NCI-H146 treated with DMSO at 0.1 percent for 48 hours (cell line): ENCODE data around the gene QRICH2.
"Not testable (repeated sequence)": the region's sequence is repeated elsewhere in the genome, so short reads cannot be mapped to it uniquely, and the experiment has no call there.

Source experiments
- DNase-seq: peaks from one replicate; lab custom pipeline; 2025; ENCODE audit not compliant: unreplicated experiment; lab: John Stamatoyannopoulos, UW

Gene QRICH2, protein sequence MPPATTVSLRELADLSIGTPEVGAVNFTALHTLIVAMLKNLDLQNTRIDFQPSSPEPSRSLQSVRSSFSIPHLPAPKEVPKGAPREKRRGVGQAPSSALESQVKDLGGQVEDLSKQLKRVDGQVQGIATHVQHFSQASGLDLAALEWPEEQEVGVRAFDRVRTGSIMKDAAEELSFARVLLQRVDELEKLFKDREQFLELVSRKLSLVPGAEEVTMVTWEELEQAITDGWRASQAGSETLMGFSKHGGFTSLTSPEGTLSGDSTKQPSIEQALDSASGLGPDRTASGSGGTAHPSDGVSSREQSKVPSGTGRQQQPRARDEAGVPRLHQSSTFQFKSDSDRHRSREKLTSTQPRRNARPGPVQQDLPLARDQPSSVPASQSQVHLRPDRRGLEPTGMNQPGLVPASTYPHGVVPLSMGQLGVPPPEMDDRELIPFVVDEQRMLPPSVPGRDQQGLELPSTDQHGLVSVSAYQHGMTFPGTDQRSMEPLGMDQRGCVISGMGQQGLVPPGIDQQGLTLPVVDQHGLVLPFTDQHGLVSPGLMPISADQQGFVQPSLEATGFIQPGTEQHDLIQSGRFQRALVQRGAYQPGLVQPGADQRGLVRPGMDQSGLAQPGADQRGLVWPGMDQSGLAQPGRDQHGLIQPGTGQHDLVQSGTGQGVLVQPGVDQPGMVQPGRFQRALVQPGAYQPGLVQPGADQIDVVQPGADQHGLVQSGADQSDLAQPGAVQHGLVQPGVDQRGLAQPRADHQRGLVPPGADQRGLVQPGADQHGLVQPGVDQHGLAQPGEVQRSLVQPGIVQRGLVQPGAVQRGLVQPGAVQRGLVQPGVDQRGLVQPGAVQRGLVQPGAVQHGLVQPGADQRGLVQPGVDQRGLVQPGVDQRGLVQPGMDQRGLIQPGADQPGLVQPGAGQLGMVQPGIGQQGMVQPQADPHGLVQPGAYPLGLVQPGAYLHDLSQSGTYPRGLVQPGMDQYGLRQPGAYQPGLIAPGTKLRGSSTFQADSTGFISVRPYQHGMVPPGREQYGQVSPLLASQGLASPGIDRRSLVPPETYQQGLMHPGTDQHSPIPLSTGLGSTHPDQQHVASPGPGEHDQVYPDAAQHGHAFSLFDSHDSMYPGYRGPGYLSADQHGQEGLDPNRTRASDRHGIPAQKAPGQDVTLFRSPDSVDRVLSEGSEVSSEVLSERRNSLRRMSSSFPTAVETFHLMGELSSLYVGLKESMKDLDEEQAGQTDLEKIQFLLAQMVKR (N-terminal part only)

DNA sequence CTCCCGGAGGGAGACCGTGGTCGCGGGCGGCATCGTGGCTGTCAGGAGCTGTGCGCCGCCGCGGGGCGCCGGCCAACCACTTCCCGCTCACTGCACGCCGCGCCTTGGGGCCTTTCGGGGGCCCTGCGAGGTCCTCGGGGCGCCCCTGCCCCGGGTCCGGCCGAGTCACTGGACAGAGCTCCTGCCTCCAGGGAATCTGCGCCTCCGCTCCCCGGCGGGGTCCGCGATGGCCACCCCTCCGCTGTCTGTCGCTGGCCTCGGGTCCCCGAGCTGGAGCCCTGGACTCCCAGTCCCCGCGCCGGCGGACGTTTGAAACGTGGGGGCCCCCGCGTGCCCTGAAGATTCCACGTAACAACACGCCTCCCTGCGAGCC lies at the start of gene QRICH2:
TSS of gene QRICH2 (minus strand) at position 311 of the 373 bp plus-strand sequence. CDS start at position 33, 278 bp downstream.
- DNase-seq: no peak

DNA sequence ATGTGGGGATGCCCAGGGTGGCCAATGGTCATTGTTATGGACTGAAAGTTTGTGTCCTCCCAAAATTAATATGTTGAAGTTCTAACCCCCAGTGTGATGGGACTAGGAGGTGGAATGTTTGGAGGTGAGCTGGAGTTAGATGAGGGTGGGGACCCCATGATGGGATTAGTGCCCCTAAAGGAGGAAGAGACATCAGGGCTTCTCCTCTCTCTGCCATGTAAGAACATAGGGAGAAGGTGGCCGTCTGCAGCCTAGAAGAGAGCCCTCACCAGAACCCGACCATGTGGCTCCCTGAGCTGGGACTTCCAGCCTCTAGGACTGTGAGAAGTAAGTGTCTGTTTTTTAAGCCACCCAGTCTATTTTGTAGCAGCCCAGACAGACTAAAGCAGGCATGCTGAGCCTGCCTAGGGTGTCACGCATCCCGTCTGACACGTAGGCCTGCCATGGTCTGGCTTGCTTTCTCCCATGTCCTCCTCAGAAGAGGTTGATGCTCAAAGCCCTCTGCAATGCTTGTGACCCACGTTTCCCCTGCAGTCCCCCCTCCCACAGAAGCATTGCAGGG lies 49.6 kb upstream of the QRICH2 start:
- no peak for DNase-seq

DNA sequence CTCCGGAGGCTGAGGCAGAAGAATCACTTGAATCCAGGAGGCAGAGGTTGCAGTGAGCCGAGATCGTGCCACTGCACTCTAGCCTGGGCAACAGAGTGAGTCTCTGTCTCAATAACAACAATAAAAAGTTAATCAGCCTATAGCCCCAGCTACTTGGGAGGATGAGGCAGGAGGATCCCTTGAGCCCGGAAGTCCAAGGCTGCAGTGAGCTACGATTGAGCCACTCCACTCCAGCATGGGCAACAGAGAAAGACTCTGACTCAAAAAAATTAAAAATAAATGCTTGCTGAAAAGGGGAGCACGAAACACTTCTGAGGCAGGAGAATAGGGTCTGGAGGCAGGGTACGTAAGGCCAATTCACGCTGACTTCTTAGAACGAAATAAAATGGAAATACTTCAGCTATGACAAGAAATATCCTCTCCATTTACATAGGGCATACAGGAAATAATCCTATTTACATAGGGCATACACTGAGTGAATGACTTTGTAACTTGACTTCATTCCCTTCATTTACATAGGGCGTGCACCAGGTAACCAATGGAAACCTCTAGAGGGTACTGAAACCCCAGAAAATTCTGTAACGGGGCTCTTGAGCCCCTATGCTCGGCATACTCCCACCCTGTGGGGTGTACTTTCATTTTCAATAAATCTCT lies 48.9 kb upstream of the QRICH2 start:
- no peak for DNase-seq

DNA sequence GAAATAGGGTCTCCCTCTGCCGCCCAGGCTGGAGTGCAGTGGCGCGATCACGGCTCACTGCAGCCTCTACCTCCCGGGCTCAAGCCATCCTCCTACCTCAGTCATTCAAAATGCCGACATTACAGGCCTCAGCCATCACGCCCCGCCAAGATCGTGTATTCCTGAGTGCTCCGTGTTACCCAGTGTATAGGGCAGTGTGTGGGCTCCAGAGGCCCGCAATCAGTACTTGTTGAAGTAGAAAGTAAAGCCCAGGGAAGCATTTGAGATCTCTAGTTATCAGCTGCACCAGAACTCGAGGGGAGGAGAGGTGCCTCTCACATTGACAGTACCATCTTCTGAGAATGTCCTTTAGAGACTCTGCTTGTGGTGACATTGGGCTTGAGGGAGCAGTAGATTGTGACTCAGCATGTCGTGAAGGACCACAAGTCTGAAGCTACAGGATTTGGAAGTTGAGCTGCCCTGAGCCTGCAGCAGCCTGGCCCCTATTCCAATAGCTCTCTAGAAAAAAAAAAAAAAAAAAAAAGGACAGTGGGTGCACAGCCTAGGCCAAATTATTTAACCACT lies 46.8 kb upstream of the QRICH2 start:
- no peak for DNase-seq

DNA sequence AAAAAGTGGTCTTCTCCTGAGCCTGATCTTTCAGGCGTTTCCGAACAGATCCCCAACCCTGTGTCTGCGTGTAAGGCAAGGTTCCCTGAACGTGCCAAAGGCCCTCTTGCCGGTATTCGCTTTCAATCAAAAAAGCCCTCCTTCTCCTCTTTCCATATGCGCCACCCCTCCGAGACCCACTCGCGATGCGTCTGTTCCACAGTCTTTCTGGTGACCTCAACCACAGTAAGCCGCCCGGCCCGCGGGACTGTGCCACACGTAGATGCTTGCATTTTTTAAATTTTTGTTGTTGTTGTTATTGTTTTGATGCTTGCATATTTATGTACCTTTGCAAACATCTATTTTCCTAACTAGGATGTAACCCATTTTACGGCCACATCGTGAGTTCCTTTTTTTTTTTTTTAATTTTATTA lies 46.2 kb upstream of the QRICH2 start:
- no peak for DNase-seq

DNA sequence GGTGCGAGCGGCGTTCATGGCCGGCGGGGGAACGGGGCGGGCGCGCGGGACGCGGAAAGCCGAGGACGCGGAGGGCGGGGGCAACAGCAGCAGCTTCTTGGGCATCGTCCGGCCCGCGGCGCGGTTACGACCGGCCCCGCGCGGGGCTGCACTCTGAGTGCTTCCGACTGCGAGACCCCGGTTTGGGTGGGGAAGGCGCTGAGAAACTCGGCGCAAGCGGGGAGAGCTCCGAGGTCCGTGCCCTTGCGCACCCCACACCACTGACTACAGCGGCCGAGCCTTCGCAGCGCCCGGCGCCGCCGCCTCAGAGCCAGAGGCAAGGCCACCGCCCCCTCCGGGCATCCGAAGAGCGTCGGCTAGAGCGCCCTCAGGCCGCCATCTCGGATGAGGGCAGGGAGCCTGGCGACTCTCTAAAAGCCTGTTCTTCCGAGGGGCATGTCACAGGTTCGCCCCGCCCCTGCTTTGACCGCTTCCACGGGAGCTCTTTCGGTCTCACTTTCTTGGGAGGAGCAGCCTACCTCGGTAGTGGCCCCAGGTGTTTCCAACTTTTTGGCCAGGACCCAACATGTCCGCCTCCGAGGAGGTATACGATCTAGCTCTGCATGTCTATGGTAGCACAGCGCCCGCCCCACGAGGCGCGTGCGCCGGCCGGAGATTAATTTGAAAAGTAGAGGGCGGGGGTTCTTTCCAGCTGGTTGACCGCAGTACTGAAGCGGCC lies 45.7 kb upstream of the QRICH2 start, which contains the start of gene PRPSAP1:
TSS of gene PRPSAP1 (minus strand) at position 318 of the 718 bp plus-strand sequence. CDS start at position 105, 213 bp downstream.
- DNase-seq: peak; percentile 92

DNA sequence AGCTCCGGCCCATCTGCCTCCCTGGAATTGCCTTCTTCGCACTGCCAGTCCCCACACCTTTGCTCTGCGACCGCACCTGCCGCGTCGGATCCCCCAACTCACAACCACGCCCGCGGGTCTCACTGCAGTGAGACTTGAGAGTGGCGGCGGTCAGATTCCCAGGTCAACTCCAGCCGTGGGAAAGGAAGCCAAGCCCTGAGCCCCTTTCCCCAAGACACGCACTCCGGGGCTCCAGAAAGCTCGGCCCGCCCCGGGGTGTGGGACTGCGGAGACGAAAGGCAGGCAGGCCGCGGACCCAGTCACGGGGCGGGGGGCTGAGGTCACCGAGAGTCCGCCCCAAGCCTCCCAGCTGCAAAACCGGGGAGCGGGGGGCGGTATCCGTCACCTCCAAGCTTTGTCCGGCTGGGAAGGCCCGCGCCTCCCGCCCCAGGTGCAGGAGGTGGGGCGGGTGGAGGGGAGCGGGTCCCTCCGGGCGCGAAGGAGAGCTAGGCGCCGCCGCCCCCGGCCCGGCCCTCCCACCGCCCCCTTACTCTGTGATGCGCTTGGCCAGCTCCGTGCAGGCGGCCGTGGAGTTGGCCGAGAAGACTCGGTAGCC lies 45.0 kb upstream of the QRICH2 start:
- no peak for DNase-seq

DNA sequence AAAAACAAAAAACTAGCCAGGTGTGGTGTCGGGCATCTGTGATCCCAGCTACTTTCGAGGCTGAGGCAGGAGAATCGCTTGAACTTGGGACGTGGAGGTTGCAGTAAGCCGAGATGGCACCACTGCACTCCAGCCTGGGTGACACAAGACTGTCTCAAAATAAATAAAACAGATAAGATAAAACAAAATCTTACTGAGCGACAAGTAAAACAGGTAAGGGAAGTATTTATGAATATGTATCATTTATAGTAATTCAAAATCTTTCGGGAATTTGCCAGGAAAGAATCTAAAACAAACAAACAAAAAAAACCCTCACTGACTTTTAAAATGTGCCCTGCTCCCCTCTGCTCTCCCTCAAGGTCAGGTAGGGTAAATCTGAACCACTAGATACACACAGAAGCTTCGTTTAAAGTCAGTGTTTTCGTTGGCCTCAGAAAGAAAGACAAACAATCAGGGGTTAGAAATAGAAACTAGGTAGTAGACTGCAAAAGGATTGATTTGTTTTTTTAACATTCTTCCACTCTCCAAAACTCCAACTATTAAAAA lies 43.5 kb upstream of the QRICH2 start:
- DNase-seq: no peak

DNA sequence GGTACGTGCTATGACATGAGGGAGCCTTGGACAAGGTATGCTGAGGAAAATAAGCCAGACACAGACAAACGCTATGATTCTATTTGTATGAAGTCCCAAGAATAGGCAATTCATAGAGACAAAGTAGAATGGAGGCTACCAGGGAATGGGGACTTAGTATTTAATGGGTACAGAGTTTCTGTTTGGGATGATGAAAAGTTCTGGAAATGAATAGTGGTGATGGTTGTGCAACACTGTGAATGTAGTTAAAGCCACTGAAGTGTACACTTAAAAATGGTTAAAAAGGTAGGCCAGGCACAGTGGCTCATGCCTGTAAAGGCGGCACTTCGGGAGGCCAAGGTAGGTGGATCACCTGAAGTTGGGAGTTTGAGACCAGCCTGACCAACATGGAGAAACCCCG lies 42.4 kb upstream of the QRICH2 start:
- DNase-seq: no peak

DNA sequence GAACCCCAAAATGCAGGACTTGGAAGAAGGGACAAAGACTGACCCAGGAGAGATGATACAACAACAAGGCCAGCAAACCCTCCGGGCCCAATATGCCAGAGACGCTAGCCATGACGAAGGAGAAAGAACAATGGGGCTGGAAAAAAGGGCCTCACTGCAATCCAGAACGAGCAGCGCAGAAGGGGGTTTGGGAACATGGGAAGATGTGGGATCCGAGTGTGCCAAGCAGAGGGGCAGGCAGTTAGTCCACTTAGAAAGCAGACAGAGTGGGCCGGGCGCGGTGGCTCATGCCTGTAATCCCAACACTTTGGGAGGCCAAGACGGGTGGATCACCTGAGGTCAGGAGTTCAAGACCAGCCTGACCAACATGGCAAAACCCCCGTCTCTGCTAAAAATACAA lies 38.9 kb upstream of the QRICH2 start:
- not testable (repeated sequence) for DNase-seq

DNA sequence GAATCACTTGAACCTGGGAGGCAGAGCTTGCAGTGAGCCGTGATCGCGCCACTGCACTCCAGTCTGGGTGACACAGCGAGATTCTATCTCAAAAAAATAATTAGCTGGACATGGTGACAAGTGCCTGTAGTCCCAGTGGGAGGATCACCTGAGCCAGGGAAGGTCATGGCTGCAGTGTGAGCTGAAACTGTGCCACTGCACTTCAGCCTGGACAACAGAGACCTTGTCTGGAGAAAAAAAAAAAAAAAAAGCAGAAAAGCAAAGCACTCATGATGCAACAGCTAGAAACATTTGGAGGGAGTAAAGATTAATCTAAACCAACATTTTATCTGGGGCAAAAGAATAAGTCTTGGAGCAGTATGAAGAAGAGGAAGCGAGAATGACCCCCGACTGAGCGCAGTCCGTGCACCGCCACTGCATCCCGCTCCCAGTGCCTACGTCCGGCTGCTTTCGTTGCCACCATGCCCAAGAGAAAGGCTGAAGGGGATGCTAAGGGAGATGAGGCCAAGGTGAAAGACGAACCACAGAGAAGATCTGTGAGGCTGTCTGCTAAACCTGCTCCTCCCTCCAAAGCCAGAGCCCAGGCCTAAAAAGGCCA lies 37.4 kb upstream of the QRICH2 start:
- no peak for DNase-seq

DNA sequence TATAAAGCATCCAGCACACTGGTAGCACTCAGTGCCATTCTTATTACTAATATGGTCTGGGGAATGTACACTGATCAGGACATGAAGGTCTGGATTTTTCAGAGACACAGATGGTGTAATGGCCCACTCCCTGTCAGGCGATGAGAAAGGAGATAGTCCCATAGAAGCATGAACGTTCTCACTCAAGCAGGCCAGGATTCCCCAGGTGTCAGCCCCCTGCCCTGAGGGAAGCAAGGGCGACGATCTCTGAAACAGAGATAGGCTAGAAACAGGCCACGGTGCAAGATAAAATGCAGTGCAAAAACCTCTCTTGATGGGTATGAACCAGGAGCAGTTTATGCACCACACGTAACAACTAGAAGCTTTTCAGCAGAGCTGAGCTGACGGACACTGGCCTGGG lies 35.0 kb upstream of the QRICH2 start:
- DNase-seq: no peak

DNA sequence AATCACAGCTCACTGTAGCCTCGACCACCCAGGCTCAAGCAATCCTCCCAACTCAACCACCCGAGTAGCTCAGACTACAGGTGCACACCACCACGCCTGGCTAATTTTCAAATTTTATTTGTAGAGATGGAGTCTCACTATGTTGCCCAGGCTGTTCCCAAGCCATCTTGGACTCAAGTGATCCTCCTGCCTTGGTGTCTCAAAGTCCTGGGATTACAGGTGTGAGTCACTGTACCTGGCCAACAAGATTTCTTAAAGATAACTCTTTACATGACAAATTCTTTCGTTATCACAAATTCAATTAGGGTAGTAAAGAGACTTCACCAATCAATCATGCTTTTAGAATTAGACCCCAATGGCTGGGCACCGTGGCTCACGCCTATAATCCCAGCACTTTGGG lies 33.2 kb upstream of the QRICH2 start:
- DNase-seq: no peak

DNA sequence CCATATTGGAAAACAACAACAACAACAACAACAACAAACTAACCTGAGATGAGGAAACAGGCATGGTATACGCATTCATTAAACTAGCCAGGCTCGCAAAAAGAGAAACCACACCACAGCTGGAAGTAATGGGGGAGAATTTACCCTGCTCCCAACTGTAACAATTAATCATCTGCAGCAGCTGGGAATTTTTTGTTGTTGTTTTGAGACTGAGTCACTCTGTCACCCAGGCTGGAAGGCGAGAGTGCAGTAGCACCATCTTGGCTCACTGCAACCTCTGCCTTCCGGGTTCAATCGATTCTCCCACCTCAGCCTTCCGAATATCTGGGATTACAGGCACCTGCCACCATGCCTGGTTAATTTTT lies 29.3 kb upstream of the QRICH2 start:
- no peak for DNase-seq

DNA sequence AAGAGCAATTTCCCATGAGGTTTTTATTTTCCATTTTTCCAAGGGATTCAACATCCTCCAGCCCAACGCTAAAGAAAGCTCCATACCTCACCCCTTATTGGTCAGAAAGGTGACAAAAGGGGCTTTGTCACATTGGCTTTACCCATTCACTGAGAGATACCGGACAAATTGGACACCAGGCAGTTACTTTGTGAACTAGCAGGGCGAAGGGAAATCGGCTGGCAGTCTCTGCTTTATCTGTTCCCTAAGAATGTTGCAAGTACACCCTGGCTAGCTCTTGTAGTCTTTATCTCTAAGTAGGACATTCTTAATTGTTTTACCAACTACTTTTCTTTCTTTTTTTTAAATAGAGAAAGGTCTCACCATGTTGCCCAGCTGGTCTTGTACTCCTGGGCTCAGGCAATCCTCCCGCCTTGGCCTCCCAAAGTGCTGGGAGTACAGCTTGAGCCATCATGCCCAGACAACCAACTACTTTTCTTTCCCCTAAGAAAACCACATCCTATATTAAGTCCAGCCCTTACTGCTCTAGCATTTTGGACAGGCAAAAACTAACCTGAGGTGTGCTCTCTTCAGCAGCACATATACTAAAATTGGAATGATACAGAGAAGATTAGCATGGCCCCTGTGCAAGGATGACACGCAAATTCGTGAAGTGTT lies 28.8 kb upstream of the QRICH2 start:
- DNase-seq: no peak

DNA sequence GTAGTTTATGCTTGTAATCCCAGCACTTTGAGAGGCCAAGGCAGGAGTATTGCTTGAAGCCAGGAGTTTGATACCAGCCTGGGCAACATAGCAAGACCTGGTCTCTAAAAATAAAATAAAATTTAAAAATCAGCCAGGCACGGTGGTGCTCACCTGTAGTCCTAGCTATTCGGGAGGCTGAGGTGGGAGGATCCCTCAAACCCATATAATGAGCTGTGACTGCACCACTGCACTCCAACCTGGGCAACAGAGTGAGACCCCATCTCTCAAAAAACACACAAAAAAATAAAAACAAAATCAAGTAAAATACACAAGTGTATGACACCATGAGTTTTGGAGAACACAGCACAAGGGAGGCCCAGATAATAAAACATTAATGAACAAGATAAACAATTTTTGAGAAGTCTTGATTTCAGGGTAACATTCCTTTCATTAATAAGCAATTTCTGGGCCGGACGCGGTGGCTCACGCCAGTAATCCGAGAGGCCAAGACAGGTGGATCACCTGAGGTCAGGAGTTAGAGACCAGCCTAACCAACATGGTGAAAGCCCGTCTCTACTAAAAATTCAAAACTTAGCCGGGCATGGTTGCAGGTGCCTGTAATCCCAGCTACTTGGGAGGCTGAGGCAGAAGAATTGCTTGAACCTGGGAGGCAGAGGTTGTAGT lies 27.8 kb upstream of the QRICH2 start:
- DNase-seq: no peak
